ENCODE measurements around the gene APOBEC3B. TPM values are rescaled to one million over a fixed set of nuclear protein-coding genes. Genes with fewer than 3 reads are reported as not detected.
A peak's percentile ranks its signal among the peaks of the same experiment; 100 is the strongest.
"Not testable (repeated sequence)": the region's sequence is repeated elsewhere in the genome, so short reads cannot be mapped to it uniquely, and the experiment has no call there.

Gene APOBEC3B
- total and polyA plus RNA-seq, 2 donors (not counting 1 experiment from before 2014, with no cell fraction given), result 2.4 to 7.9 TPM

- ATAC-seq (ENCODE audit: low read depth), result no peak
- intact Hi-C loops (cut with micrococcal nuclease), result no loop called here
- 60% methylated on average over 6 of the region's 6 CpGs for WGBS (ENCODE audit: insufficient coverage)
- no peak for TF ChIP-seq EZH2 (IDR thresholded peaks at IDR 0.05; ENCODE audit: borderline replicate concordance, insufficient read depth, low read depth, low read length, poor library complexity, severe bottlenecking)
- TF ChIP-seq CTCF (IDR thresholded peaks at IDR 0.05), result no peak
- Histone ChIP-seq H3K4me3 (ENCODE audit: control extremely low read depth in 1 of 5, extremely low read depth in 1 of 5, insufficient read depth in 1 of 5, low read depth in 2 of 5, low read length in 4 of 5) (no peak overlapping the region), H3K4me1 (ENCODE audit: control insufficient read depth in 2 of 2, insufficient read depth in 2 of 2, low read length in 2 of 2) (peaks cover 8 to 29% of the 10 kb centered on the region in 2 donors), H3K4me2 (replicated peaks; ENCODE audit: low read depth, low read length, poor library complexity, severe bottlenecking) (no peak overlapping the region), H4K20me1 (ENCODE audit: control insufficient read depth, insufficient read depth, low read length, poor library complexity, severe bottlenecking) (no peaks in the 10 kb centered on the region), H3K9me3 (ENCODE audit: control extremely low read depth in 1 of 3, control insufficient read depth in 2 of 3, insufficient read depth in 1 of 3, low read length in 2 of 3) (peaks cover 0 to 8% (median 0%) of the 10 kb centered on the region in 3 donors), H3K9ac (ENCODE audit: low read length) (no peak overlapping the region), H3K36me3 (replicated peaks in 1 of 2; ENCODE audit: control extremely low read depth in 1 of 2, control insufficient read depth in 1 of 2, extremely low read depth in 1 of 2, insufficient read depth in 2 of 2, low read length in 1 of 2) (no peaks in the 10 kb centered on the region), H3K27me3 (replicated peaks in 1 of 4; ENCODE audit: control extremely low read depth in 1 of 4, control insufficient read depth in 3 of 4, insufficient read depth in 4 of 4, low read length in 3 of 4) (peaks cover 0 to 2% (median 0%) of the 10 kb centered on the region in 4 experiments), H3K79me2 (ENCODE audit: control insufficient read depth, insufficient read depth, low read length) (no peaks in the 10 kb centered on the region), H2AFZ (ENCODE audit: insufficient read depth, low read depth, low read length, poor library complexity, severe bottlenecking) (no peak overlapping the region), H3K27ac (ENCODE audit: low read length in 2 of 2) (no peak overlapping the region)
- Mint-ChIP-seq H3K4me3 (no peak overlapping the region), H3K9me3 (ENCODE audit: insufficient read depth) (no peaks in the 10 kb centered on the region), H3K27me3 (peaks cover 6% of the 10 kb centered on the region), H3K4me1 (peaks cover 39% of the 10 kb centered on the region), H3K27ac (peak overlapping the region; percentile 46)
- CTCF ChIA-PET, result no interaction called here
- no peak for DNase-seq
- POLR2A ChIA-PET, result no interaction called here
These were observed 7.3 kb downstream of the APOBEC3B start for GRCh38 chr22:38989466-38989865.

- intact Hi-C loops (cut with micrococcal nuclease), result not testable (repeated sequence)
These were observed 10.8 kb downstream of the APOBEC3B start for GRCh38 chr22:38992871-38993371.

More at GRCh38 chr22:38992871-38993371, 10.8 kb downstream of the APOBEC3B start:
- H3K36me3 ChIP-seq (replicated peaks in 1 of 2; ENCODE audit: control extremely low read depth in 1 of 2, control insufficient read depth in 1 of 2, extremely low read depth in 1 of 2, insufficient read depth in 2 of 2, low read length in 1 of 2); H2AFZ ChIP-seq (ENCODE audit: insufficient read depth, low read depth, low read length, poor library complexity, severe bottlenecking); H3K27ac ChIP-seq (ENCODE audit: low read length in 2 of 2); H3K4me3 Mint-ChIP-seq; H3K9ac ChIP-seq (ENCODE audit: low read length); H3K79me2 ChIP-seq (ENCODE audit: control insufficient read depth, insufficient read depth, low read length); H3K4me3 ChIP-seq (ENCODE audit: control extremely low read depth in 1 of 5, extremely low read depth in 1 of 5, insufficient read depth in 1 of 5, low read depth in 2 of 5, low read length in 4 of 5); H3K9me3 ChIP-seq (ENCODE audit: control extremely low read depth in 1 of 3, control insufficient read depth in 2 of 3, insufficient read depth in 1 of 3, low read length in 2 of 3); ATAC-seq (ENCODE audit: low read depth); POLR2A ChIA-PET; DNase-seq; H4K20me1 ChIP-seq (ENCODE audit: control insufficient read depth, insufficient read depth, low read length, poor library complexity, severe bottlenecking); H3K4me2 ChIP-seq (replicated peaks; ENCODE audit: low read depth, low read length, poor library complexity, severe bottlenecking); H3K9me3 Mint-ChIP-seq (ENCODE audit: insufficient read depth): not testable (repeated sequence)
- CTCF ChIA-PET, result interaction anchor here (2.1 kb wide), 1 partner anchor 10 kb away, joined by 9 read pairs; no protein-coding TSS in a partner anchor
- peak overlapping the region; percentile 41 for H3K27ac Mint-ChIP-seq
- H3K4me1 Mint-ChIP-seq, result peaks cover 15% of the 10 kb centered on the region
- WGBS (ENCODE audit: insufficient coverage), result 12% methylated on average over 7 of the region's 12 CpGs
- peaks cover 15% of the 10 kb centered on the region for H3K27me3 Mint-ChIP-seq
- H3K4me1 ChIP-seq (ENCODE audit: control insufficient read depth in 2 of 2, insufficient read depth in 2 of 2, low read length in 2 of 2), result peaks cover 0 to 13% of the 10 kb centered on the region in 2 donors
- peaks cover 0 to 13% (median 0%) of the 10 kb centered on the region in 4 experiments for H3K27me3 ChIP-seq (replicated peaks in 1 of 4; ENCODE audit: control extremely low read depth in 1 of 4, control insufficient read depth in 3 of 4, insufficient read depth in 4 of 4, low read length in 3 of 4)
